Measurements from ENCODE around the gene LRRC17.

DNA sequence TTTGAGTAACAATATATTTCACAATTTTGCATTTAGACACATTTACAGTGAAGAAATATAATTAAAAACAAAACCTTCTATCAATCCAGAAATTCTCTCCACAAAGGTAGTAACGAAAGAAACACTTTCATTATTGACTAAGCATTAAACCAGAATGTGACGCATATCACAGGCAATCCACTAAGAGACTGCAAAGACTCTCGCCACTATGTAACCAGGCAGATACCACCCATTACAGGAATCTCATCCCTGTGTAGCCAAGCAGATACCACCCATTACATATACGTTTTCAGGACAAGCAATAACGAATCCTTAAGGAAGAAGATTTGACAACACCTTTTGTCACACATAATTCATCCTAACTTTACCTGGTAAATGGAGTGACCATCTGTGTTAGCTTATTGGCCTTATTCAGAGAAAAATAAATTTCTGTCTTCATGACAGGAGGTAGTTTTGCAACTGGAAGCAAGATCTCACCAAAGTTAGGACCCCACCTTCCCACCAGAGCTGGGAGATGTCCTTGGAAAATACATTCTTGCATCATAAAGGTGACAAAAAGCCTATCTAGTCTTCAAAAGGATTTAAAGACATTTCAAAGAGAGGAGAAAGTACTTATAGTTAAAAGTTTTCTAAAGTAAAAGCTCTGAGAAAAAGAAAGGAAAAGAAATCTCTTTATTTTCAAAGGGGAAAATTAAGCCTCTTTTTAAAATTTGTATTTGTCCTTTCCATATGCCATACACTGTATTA, 30.8 kb downstream of the LRRC17 start:
- TF ChIP-seq, protein P1, sequence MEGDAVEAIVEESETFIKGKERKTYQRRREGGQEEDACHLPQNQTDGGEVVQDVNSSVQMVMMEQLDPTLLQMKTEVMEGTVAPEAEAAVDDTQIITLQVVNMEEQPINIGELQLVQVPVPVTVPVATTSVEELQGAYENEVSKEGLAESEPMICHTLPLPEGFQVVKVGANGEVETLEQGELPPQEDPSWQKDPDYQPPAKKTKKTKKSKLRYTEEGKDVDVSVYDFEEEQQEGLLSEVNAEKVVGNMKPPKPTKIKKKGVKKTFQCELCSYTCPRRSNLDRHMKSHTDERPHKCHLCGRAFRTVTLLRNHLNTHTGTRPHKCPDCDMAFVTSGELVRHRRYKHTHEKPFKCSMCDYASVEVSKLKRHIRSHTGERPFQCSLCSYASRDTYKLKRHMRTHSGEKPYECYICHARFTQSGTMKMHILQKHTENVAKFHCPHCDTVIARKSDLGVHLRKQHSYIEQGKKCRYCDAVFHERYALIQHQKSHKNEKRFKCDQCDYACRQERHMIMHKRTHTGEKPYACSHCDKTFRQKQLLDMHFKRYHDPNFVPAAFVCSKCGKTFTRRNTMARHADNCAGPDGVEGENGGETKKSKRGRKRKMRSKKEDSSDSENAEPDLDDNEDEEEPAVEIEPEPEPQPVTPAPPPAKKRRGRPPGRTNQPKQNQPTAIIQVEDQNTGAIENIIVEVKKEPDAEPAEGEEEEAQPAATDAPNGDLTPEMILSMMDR (IDR thresholded peaks at IDR 0.05): no peak
- no peak for TF ChIP-seq POLR2A (IDR thresholded peaks at IDR 0.05)
